Keratinocyte (primary cell): ENCODE measurements around the gene ERC2.

Experiments used
- EZH2 ChIP-seq: IDR thresholded peaks from one replicate; pipeline ENCODE4 v1.6.1; 2012; ENCODE audit warnings: inconsistent platforms, mild to moderate bottlenecking, low read length, moderate library complexity
- TF ChIP-seq, protein P1 (sequence below), 3 experiments: IDR thresholded peaks in 1 of 3; conservative IDR thresholded peaks in 1 of 3; optimal IDR thresholded peaks in 1 of 3; 2 replicates in 2 of 3; 3 replicates in 1 of 3; pipeline versions ENCODE3 to v1.5.1; 2011; ENCODE audit warnings: low read length in 3 of 3, mild to moderate bottlenecking in 3 of 3, moderate library complexity in 2 of 3, control low read depth in 1 of 3, inconsistent platforms in 1 of 3; ENCODE audit not compliant: insufficient read depth in 2 of 3; ENCODE audit errors: extremely low read depth in 1 of 3

DNA sequence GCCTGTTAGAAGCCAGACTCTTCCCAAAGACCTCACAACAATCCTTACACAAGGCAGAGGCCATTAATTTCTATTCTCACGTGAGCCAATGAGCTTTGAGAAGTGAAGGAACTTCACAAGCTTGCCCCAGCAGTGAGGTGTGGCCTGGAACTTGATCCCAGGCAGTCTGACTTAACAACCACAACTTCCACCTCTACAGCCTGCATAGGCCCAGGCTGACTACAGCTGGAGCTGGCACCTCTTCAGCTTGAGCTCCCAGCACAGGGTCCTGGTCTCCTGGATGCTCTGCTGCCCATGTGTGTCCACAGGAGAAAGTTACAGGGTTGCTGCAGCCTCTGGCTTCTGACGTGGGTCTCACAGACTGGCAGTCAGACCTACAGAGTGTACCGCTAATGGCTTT is 111.0 kb downstream of the ERC2 start:
- TF ChIP-seq, protein P1, sequence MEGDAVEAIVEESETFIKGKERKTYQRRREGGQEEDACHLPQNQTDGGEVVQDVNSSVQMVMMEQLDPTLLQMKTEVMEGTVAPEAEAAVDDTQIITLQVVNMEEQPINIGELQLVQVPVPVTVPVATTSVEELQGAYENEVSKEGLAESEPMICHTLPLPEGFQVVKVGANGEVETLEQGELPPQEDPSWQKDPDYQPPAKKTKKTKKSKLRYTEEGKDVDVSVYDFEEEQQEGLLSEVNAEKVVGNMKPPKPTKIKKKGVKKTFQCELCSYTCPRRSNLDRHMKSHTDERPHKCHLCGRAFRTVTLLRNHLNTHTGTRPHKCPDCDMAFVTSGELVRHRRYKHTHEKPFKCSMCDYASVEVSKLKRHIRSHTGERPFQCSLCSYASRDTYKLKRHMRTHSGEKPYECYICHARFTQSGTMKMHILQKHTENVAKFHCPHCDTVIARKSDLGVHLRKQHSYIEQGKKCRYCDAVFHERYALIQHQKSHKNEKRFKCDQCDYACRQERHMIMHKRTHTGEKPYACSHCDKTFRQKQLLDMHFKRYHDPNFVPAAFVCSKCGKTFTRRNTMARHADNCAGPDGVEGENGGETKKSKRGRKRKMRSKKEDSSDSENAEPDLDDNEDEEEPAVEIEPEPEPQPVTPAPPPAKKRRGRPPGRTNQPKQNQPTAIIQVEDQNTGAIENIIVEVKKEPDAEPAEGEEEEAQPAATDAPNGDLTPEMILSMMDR (optimal IDR thresholded peaks at IDR 0.05 in 1 of 3, IDR thresholded peaks at IDR 0.05 in 1 of 3, conservative IDR thresholded peaks at IDR 0.05 in 1 of 3; ENCODE audit: extremely low read depth in 1 of 3, insufficient read depth in 2 of 3, low read length in 3 of 3): no peak
- no peak for TF ChIP-seq EZH2
